C4-2B (cell line): Measurements from ENCODE around the gene ZNF264.

Experiments
- CTCF ChIP-seq: fragments of 450-650 bp; conservative IDR thresholded peaks from 2 replicates; pipeline ENCODE4 v1.5.1; 2017; ENCODE audit warnings: mild to moderate bottlenecking
- ZFX ChIP-seq: fragments of 450-650 bp; IDR thresholded peaks from 2 replicates; pipeline ENCODE4 v1.6.1; 2017

- no peak for TF ChIP-seq CTCF
- no peak for TF ChIP-seq ZFX
These were observed 78.4 kb downstream of the ZNF264 start for GRCh38 chr19:57269515-57270250.
